ENCODE measurements around the gene PRPF19. TPM values are rescaled to one million over a fixed set of nuclear protein-coding genes. Genes with fewer than 3 reads are reported as not detected.

PRPF19 gene
- total and polyA plus RNA-seq, 9 of the 15 experiments (the other 6 are each of a cell fraction or from before 2014, with no cell fraction given) = 9.4 to 212 (median 73.2) TPM

DNA sequence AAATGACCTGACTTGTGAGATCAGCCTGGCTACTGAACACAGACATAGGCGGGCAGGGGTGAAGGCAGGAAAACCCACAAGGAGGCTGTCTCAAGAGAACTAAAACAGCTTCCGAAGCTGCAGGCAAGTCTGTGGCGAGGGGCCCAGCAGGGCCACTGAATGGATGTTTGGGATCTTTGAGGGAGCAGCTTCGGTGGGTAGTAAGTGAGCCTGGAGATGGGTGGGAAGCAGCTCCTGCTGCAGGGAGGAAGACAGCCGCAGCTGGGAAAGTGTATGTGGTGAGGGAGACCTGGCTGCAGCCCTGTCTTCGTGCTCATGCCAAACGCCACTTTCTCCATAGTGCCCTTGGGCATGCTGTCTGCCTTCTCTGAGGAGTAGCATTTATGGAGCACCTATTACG is 61.0 kb downstream of the PRPF19 start:
- Histone ChIP-seq H4K20me1 (replicated peaks; ENCODE audit: control insufficient read depth, insufficient read depth, low read length) (peaks cover 3% of the 10 kb centered on the region; the same call in 1 of the 2 replicates), H3K79me2 (ENCODE audit: control insufficient read depth, insufficient read depth, low read length) (peaks cover 55% of the 10 kb centered on the region), H2AFZ (ENCODE audit: low read depth, low read length) (no peak overlapping the region), H3K9me3 (replicated peaks; ENCODE audit: control insufficient read depth, insufficient read depth, low read depth, low read length) (no peaks in the 10 kb centered on the region), H3K4me1 (replicated peaks in 1 of 2; ENCODE audit: control insufficient read depth in 2 of 2, insufficient read depth in 2 of 2, low read length in 2 of 2) (peaks cover 24 to 56% of the 10 kb centered on the region in 2 experiments), H3K4me2 (ENCODE audit: insufficient read depth, low read length) (peak overlapping the region; percentile 89; the same call in 1 of the 2 replicates), H3K36me3 (ENCODE audit: control insufficient read depth, insufficient read depth, low read length) (peaks cover 57% of the 10 kb centered on the region), H3K27ac (ENCODE audit: extremely low read depth, low read depth, low read length) (no peak overlapping the region), H3K4me3 (peak overlapping the region; percentile 74), H3K27me3 (ENCODE audit: control insufficient read depth in 2 of 2, insufficient read depth in 2 of 2, low read length in 2 of 2) (no peaks in the 10 kb centered on the region), H3K9ac (ENCODE audit: insufficient read depth in 1 of 2, low read depth in 2 of 2, low read length in 2 of 2) (peak overlapping the region; percentile 4 to 84; a peak in 2 of 4 replicates), H3K9me1 (ENCODE audit: control insufficient read depth, insufficient read depth, low read length) (peaks cover 3% of the 10 kb centered on the region)
- BruUV-seq (replicated peaks) = no TSS peak
- intact Hi-C loops (cut with micrococcal nuclease) = no loop called here
- ChIA-PET POLR2A (no interaction called here), CTCF (ENCODE audit: low intra/inter-chr PET ratio) (no interaction called here)
- FAIRE-seq (no peak), ATAC-seq (no peak), DNase-seq (ENCODE audit: extremely low read depth in 1 of 4, low spot score in 3 of 4) (no peak)
- 79% methylated on average over 8 of the region's 8 CpGs for WGBS (ENCODE audit: insufficient coverage, low coverage, missing lambda C conversion rate)
- in situ Hi-C loops (cut with MboI) = no loop called here
- TF ChIP-seq CEBPG (CRISPR knock-in tag; IDR thresholded peaks at IDR 0.05) (no peak), CEBPG (tag; conservative IDR thresholded peaks at IDR 0.05 in 1 of 2, IDR thresholded peaks at IDR 0.05 in 1 of 2) (no peak), KAT7 (CRISPR knock-in tag; IDR thresholded peaks at IDR 0.05; ENCODE audit: borderline replicate concordance) (no peak)
- TF ChIP-seq, protein P1, sequence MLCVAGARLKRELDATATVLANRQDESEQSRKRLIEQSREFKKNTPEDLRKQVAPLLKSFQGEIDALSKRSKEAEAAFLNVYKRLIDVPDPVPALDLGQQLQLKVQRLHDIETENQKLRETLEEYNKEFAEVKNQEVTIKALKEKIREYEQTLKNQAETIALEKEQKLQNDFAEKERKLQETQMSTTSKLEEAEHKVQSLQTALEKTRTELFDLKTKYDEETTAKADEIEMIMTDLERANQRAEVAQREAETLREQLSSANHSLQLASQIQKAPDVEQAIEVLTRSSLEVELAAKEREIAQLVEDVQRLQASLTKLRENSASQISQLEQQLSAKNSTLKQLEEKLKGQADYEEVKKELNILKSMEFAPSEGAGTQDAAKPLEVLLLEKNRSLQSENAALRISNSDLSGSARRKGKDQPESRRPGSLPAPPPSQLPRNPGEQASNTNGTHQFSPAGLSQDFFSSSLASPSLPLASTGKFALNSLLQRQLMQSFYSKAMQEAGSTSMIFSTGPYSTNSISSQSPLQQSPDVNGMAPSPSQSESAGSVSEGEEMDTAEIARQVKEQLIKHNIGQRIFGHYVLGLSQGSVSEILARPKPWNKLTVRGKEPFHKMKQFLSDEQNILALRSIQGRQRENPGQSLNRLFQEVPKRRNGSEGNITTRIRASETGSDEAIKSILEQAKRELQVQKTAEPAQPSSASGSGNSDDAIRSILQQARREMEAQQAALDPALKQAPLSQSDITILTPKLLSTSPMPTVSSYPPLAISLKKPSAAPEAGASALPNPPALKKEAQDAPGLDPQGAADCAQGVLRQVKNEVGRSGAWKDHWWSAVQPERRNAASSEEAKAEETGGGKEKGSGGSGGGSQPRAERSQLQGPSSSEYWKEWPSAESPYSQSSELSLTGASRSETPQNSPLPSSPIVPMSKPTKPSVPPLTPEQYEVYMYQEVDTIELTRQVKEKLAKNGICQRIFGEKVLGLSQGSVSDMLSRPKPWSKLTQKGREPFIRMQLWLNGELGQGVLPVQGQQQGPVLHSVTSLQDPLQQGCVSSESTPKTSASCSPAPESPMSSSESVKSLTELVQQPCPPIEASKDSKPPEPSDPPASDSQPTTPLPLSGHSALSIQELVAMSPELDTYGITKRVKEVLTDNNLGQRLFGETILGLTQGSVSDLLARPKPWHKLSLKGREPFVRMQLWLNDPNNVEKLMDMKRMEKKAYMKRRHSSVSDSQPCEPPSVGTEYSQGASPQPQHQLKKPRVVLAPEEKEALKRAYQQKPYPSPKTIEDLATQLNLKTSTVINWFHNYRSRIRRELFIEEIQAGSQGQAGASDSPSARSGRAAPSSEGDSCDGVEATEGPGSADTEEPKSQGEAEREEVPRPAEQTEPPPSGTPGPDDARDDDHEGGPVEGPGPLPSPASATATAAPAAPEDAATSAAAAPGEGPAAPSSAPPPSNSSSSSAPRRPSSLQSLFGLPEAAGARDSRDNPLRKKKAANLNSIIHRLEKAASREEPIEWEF (CRISPR knock-in tag; IDR thresholded peaks at IDR 0.05) = no peak
- TF ChIP-seq, protein P2, sequence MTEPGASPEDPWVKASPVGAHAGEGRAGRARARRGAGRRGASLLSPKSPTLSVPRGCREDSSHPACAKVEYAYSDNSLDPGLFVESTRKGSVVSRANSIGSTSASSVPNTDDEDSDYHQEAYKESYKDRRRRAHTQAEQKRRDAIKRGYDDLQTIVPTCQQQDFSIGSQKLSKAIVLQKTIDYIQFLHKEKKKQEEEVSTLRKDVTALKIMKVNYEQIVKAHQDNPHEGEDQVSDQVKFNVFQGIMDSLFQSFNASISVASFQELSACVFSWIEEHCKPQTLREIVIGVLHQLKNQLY (CRISPR knock-in tag; conservative IDR thresholded peaks at IDR 0.05) = no peak
- TF ChIP-seq, protein P3, sequence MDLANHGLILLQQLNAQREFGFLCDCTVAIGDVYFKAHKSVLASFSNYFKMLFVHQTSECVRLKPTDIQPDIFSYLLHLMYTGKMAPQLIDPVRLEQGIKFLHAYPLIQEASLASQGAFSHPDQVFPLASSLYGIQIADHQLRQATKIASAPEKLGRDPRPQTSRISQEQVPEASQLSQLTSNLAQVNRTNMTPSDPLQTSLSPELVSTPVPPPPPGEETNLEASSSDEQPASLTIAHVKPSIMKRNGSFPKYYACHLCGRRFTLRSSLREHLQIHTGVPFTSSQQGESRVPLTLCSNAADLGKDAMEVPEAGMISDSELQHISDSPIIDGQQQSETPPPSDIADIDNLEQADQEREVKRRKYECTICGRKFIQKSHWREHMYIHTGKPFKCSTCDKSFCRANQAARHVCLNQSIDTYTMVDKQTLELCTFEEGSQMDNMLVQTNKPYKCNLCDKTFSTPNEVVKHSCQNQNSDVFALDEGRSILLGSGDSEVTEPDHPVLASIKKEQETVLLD (IDR thresholded peaks at IDR 0.05) = no peak
- TF ChIP-seq, protein P4, sequence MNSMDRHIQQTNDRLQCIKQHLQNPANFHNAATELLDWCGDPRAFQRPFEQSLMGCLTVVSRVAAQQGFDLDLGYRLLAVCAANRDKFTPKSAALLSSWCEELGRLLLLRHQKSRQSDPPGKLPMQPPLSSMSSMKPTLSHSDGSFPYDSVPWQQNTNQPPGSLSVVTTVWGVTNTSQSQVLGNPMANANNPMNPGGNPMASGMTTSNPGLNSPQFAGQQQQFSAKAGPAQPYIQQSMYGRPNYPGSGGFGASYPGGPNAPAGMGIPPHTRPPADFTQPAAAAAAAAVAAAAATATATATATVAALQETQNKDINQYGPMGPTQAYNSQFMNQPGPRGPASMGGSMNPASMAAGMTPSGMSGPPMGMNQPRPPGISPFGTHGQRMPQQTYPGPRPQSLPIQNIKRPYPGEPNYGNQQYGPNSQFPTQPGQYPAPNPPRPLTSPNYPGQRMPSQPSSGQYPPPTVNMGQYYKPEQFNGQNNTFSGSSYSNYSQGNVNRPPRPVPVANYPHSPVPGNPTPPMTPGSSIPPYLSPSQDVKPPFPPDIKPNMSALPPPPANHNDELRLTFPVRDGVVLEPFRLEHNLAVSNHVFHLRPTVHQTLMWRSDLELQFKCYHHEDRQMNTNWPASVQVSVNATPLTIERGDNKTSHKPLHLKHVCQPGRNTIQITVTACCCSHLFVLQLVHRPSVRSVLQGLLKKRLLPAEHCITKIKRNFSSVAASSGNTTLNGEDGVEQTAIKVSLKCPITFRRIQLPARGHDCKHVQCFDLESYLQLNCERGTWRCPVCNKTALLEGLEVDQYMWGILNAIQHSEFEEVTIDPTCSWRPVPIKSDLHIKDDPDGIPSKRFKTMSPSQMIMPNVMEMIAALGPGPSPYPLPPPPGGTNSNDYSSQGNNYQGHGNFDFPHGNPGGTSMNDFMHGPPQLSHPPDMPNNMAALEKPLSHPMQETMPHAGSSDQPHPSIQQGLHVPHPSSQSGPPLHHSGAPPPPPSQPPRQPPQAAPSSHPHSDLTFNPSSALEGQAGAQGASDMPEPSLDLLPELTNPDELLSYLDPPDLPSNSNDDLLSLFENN (IDR thresholded peaks at IDR 0.05; ENCODE audit: low read depth in 2 of 2, low read length in 2 of 2) = no peak
- TF ChIP-seq, protein P5, sequence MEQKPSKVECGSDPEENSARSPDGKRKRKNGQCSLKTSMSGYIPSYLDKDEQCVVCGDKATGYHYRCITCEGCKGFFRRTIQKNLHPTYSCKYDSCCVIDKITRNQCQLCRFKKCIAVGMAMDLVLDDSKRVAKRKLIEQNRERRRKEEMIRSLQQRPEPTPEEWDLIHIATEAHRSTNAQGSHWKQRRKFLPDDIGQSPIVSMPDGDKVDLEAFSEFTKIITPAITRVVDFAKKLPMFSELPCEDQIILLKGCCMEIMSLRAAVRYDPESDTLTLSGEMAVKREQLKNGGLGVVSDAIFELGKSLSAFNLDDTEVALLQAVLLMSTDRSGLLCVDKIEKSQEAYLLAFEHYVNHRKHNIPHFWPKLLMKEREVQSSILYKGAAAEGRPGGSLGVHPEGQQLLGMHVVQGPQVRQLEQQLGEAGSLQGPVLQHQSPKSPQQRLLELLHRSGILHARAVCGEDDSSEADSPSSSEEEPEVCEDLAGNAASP (IDR thresholded peaks at IDR 0.05) = no peak
